GM20000 (cell line): ENCODE results near the gene PPFIA1.

ENCODE experiments used
- DNase-seq: peaks from one replicate; pipeline ENCODE4 v3.0.0; 2012; ENCODE audit warnings: low spot score
- TF ChIP-seq, protein P1 (sequence below): IDR thresholded peaks from 2 replicates; pipeline ENCODE4 v1.5.1; 2012; ENCODE audit warnings: mild to moderate bottlenecking, control low read depth; ENCODE audit errors: extremely low read depth, missing control alignments

PPFIA1 gene

DNA sequence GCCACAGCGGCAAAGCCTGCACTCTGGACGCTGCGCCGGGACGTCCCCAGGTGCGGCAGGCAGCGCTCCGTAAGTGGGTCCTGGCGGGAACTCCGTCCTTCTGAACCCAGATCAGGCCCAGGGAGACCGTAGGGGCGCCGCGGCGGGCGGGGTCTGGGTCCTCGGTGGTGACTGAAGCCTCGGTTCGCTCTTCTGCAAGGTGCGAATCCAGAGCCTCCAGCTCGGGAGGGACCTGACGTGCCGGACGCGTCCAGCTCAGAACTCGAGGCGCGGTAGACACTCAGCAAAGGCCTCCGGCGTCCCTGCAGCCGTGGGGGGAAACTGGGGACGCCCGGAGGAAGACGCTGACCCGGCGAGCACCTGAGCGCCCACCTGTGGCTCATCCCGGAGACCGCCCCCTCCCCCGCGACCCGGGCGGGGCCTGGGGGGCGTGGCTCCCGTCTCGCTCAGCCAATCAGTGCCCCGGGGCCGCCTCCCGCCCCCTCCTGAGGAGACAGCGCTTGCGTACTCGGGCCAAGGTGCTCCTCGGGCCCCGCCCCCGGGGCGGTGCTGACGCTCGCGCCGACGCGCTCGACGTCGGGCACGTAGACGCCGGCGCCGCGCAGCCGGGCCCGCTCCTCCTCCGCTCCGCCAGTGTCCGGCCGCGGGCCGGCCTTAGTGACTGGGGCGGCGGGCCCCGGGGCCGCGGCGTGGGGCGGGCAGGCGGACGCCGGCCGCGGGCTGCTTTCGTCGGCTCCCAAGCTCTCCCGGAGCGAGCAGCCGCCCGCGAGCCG, at the start of gene PPFIA1:
PPFIA1 (plus strand) TSS at position 587 of the 773 bp plus-strand sequence. CDS start 1,483 bp downstream, outside the sequence.
- DNase-seq, result peak; percentile 99
- TF ChIP-seq, protein P1, sequence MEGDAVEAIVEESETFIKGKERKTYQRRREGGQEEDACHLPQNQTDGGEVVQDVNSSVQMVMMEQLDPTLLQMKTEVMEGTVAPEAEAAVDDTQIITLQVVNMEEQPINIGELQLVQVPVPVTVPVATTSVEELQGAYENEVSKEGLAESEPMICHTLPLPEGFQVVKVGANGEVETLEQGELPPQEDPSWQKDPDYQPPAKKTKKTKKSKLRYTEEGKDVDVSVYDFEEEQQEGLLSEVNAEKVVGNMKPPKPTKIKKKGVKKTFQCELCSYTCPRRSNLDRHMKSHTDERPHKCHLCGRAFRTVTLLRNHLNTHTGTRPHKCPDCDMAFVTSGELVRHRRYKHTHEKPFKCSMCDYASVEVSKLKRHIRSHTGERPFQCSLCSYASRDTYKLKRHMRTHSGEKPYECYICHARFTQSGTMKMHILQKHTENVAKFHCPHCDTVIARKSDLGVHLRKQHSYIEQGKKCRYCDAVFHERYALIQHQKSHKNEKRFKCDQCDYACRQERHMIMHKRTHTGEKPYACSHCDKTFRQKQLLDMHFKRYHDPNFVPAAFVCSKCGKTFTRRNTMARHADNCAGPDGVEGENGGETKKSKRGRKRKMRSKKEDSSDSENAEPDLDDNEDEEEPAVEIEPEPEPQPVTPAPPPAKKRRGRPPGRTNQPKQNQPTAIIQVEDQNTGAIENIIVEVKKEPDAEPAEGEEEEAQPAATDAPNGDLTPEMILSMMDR, result no peak

- TF ChIP-seq, protein P1, result no peak
- no peak for DNase-seq
These were observed 49.6 kb upstream of the PPFIA1 start for GRCh38 chr11:70220920-70221319.

- TF ChIP-seq, protein P1, result no peak
- no peak for DNase-seq
These were observed 44.8 kb upstream of the PPFIA1 start for GRCh38 chr11:70225681-70226177.

- TF ChIP-seq, protein P1, result no peak
- no peak for DNase-seq
These were observed 44.3 kb upstream of the PPFIA1 start for GRCh38 chr11:70226183-70226582.

- TF ChIP-seq, protein P1, result no peak
- no peak for DNase-seq
These were observed 43.5 kb upstream of the PPFIA1 start for GRCh38 chr11:70226967-70227366.

DNA sequence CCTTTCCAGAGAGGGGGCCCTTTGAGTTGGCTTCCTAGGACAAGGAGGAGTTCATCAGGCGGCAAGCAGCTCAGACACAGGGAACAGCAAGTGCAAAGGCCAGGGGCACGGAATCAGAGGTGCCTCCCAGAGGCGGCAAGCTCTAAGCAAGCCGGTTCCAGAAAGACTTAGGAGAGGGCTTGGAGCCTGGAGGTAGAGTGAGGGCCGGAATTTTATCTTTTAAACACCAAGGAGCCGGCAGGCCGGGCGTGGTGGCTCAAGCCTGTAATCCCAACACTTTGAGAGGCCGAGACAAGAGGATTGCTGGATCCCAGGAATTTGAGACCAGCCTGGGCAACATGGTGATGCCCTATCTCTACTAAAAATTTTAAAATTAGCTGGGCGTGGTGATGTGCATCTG, 40.8 kb upstream of the PPFIA1 start:
- no peak for DNase-seq
- TF ChIP-seq, protein P1, result no peak

- DNase-seq, result no peak
- TF ChIP-seq, protein P1, result no peak
These were observed 40.2 kb upstream of the PPFIA1 start for GRCh38 chr11:70230151-70230839.
